SK-N-SH treated with all-trans-retinoic acid at 6 μM for 48 hours (cell line): ENCODE results near the gene WNT7A.

ENCODE experiments used
- ISL1 ChIP-seq: fragments of 250-450 bp; sonication (Bioruptor Pico); IDR thresholded peaks from 2 replicates; pipeline ENCODE4 v2.1.2; 2022; ENCODE audit warnings: mild to moderate bottlenecking, moderate library complexity
- OSR1 ChIP-seq: fragments of 250-450 bp; sonication (Bioruptor Pico); IDR thresholded peaks from 2 replicates; pipeline ENCODE4 v1.8.0; 2022; ENCODE audit warnings: moderate library complexity, mild to moderate bottlenecking, inconsistent platforms
- PATZ1 ChIP-seq: fragments of 250-450 bp; sonication (Bioruptor Pico); IDR thresholded peaks from 2 replicates; pipeline ENCODE4 v1.8.0; 2020; ENCODE audit warnings: mild to moderate bottlenecking, moderate library complexity, borderline replicate concordance
- POU6F1 ChIP-seq: fragments of 250-450 bp; sonication (Bioruptor Pico); IDR thresholded peaks from 2 replicates; pipeline ENCODE4 v1.8.0; 2021; ENCODE audit warnings: low read depth, mild to moderate bottlenecking, moderate library complexity, borderline replicate concordance
- PPARA ChIP-seq: fragments of 250-450 bp; sonication (Bioruptor Pico); IDR thresholded peaks from 2 replicates; pipeline ENCODE4 v1.5.0; 2020; ENCODE audit warnings: mild to moderate bottlenecking, borderline replicate concordance
- RARB ChIP-seq: fragments of 250-450 bp; sonication (Bioruptor Pico); IDR thresholded peaks from 2 replicates; pipeline ENCODE4 v1.8.0; 2021; ENCODE audit warnings: mild to moderate bottlenecking, moderate library complexity
- SNAI2 ChIP-seq: fragments of 250-450 bp; sonication (Bioruptor Pico); IDR thresholded peaks from 2 replicates; pipeline ENCODE4 v1.5.0; 2020; ENCODE audit warnings: mild to moderate bottlenecking, moderate library complexity
- TOX ChIP-seq: fragments of 250-450 bp; sonication (Bioruptor Pico); IDR thresholded peaks from 2 replicates; pipeline ENCODE4 v1.8.0; 2021; ENCODE audit warnings: mild to moderate bottlenecking, moderate library complexity, borderline replicate concordance
- TSHZ2 ChIP-seq: fragments of 250-450 bp; sonication (Bioruptor Pico); IDR thresholded peaks from 2 replicates; pipeline ENCODE4 v1.5.0; 2020; ENCODE audit warnings: mild to moderate bottlenecking, moderate library complexity
- ZNF565 ChIP-seq: fragments of 450-650 bp; formaldehyde crosslinking; conservative IDR thresholded peaks from 2 replicates; pipeline ENCODE4 v1.5.0; 2020; ENCODE audit warnings: low read depth, mild to moderate bottlenecking, moderate library complexity

- TF ChIP-seq RARB (CRISPR knock-in tag) = no peak
- TF ChIP-seq SNAI2 (CRISPR knock-in tag) = no peak
- TF ChIP-seq ISL1 (CRISPR knock-in tag) = no peak
- TF ChIP-seq TOX (CRISPR knock-in tag) = no peak
- no peak for TF ChIP-seq POU6F1
- TF ChIP-seq OSR1 (CRISPR knock-in tag) = no peak
- TF ChIP-seq PPARA = no peak
- TF ChIP-seq PATZ1 (CRISPR knock-in tag) = no peak
- no peak for TF ChIP-seq ZNF565 (CRISPR knock-in tag)
- no peak for TF ChIP-seq TSHZ2
Observed at GRCh38 chr3:13831386-13831996, 48.4 kb downstream of the WNT7A start.
